K562 (cell line): ENCODE results near the gene AKR1A1. TPM values are rescaled to one million over a fixed set of nuclear protein-coding genes. Genes with fewer than 3 reads are reported as not detected.

Experiments used
- CTCFL ChIP-seq: IDR thresholded peaks from 2 replicates; pipeline ENCODE4 v1.6.1; 2011; ENCODE audit warnings: borderline replicate concordance, low read depth, mild to moderate bottlenecking, moderate library complexity, low read length; ENCODE audit not compliant: insufficient read depth, poor library complexity, severe bottlenecking
- E2F4 ChIP-seq: sonication (generic); formaldehyde crosslinking; IDR thresholded peaks from 2 replicates; pipeline ENCODE4 v1.8.0; 2022; ENCODE audit warnings: mild to moderate bottlenecking, low read depth, missing genetic modification reagents
- ILK ChIP-seq: fragments of 450-650 bp; IDR thresholded peaks from 2 replicates; pipeline ENCODE4 v1.6.1; 2016; ENCODE audit warnings: missing genetic modification characterization, low read depth, mild to moderate bottlenecking, missing compliant biosample characterization, moderate library complexity, borderline replicate concordance
- KHSRP ChIP-seq: fragments of 450-650 bp; IDR thresholded peaks from 2 replicates; pipeline ENCODE4 v1.6.1; 2017
- MEF2A ChIP-seq: IDR thresholded peaks from 2 replicates; pipeline ENCODE4 v1.6.1; 2011; ENCODE audit warnings: low read depth, mild to moderate bottlenecking, low read length, moderate library complexity; ENCODE audit not compliant: control insufficient read depth
- POLR2B ChIP-seq: fragments of 450-650 bp; IDR thresholded peaks from 2 replicates; pipeline ENCODE4 v1.6.1; 2018; ENCODE audit warnings: low read depth; ENCODE audit not compliant: partially characterized antibody
- POU5F1 ChIP-seq: fragments of 150-350 bp; IDR thresholded peaks from 2 replicates; pipeline ENCODE4 v1.6.1; 2014; ENCODE audit warnings: borderline replicate concordance, low read length, low read depth, mild to moderate bottlenecking; ENCODE audit not compliant: partially characterized antibody
- RNF2 ChIP-seq: sonication (generic); IDR thresholded peaks from 2 replicates; pipeline ENCODE4 v1.6.1; 2016
- SIN3A ChIP-seq, 2 experiments: fragments of 150-350 bp in 1 of 2; IDR thresholded peaks; 2 replicates each; pipeline ENCODE4 v1.6.1; 2011 to 2016; ENCODE audit warnings: borderline replicate concordance in 2 of 2, low read depth in 2 of 2, low read length in 2 of 2, mild to moderate bottlenecking in 2 of 2, moderate library complexity in 2 of 2; ENCODE audit not compliant: control insufficient read depth in 1 of 2
- SMARCC2 ChIP-seq: fragments of 450-650 bp; IDR thresholded peaks from 2 replicates; pipeline ENCODE4 v1.6.1; 2017; ENCODE audit warnings: antibody characterized with exemption, moderate library complexity, mild to moderate bottlenecking, low read depth
- TAF1 ChIP-seq: IDR thresholded peaks from 2 replicates; pipeline ENCODE4 v1.6.1; 2011; ENCODE audit warnings: mild to moderate bottlenecking, low read length, moderate library complexity; ENCODE audit not compliant: insufficient read depth, control insufficient read depth, severe bottlenecking; ENCODE audit errors: extremely low read depth
- U2AF2 ChIP-seq: fragments of 200-400 bp; formaldehyde crosslinking; optimal IDR thresholded peaks from 2 replicates; pipeline ENCODE3; 2017; ENCODE audit warnings: low read depth, mild to moderate bottlenecking, low read length
- ZBTB2 ChIP-seq: fragments of 450-650 bp; IDR thresholded peaks from 2 replicates; pipeline ENCODE4 v1.6.1; 2016; ENCODE audit warnings: antibody characterized with exemption
- ZNF124 ChIP-seq: sonication (generic); formaldehyde crosslinking; IDR thresholded peaks from 2 replicates; pipeline ENCODE4 v1.8.1; 2022; ENCODE audit warnings: missing genetic modification reagents
- ZNF24 ChIP-seq: fragments of 450-650 bp; IDR thresholded peaks from 2 replicates; pipeline ENCODE4 v1.6.1; 2016
- ZNF75A ChIP-seq: fragments of 450-650 bp; formaldehyde crosslinking; IDR thresholded peaks from 2 replicates; pipeline ENCODE4 v1.4.0; 2020; ENCODE audit warnings: mild to moderate bottlenecking
- ZNF764 ChIP-seq: fragments of 250-450 bp; sonication (Bioruptor Pico); IDR thresholded peaks from 2 replicates; pipeline ENCODE4 v1.4.0; 2020; ENCODE audit warnings: low read depth, mild to moderate bottlenecking, moderate library complexity
- polyA plus RNA-seq, 8 experiments: library from polyadenylated mRNA; depleted of rRNA in 4 of 8; stranded (reverse) in 5 of 8; unstranded in 3 of 8; fragments of >200 nt; fragmentation: Nextera tagmentation in 2 of 8; fragmentation: Illumina TruSeq in 1 of 8; extraction: Ambion mirVana in 2 of 8; extraction: Trizol in 1 of 8; gene quantifications; 2 replicates each; pipeline versions ENCODE4 v1.2.1 to v1.2.3, GENCODE V29; 2011 to 2014; ENCODE audit warnings: inconsistent platforms in 1 of 8, missing spikeins in 1 of 8
- total RNA-seq, 7 experiments: library from RNA; depleted of rRNA in 6 of 7; stranded (reverse); fragments of >200 nt in 6 of 7; fragmentation: Illumina TruSeq in 2 of 7; extraction: Trizol in 2 of 7; gene quantifications; 2 replicates each; pipeline versions ENCODE4 v1.2.1 to v1.2.3, GENCODE V29; 2011 to 2021; ENCODE audit warnings: low replicate concordance in 1 of 7
- TF ChIP-seq, protein P1 (sequence below): fragments of 250-450 bp; sonication (Bioruptor Pico); IDR thresholded peaks from 2 replicates; pipeline ENCODE4 v1.4.0; 2020; ENCODE audit warnings: mild to moderate bottlenecking, moderate library complexity, borderline replicate concordance

AKR1A1 gene
- total and polyA plus RNA-seq, 9 of the 15 experiments (the other 6 are each of a cell fraction or from before 2014, with no cell fraction given): 68.6 to 211 (median 132) TPM

DNA sequence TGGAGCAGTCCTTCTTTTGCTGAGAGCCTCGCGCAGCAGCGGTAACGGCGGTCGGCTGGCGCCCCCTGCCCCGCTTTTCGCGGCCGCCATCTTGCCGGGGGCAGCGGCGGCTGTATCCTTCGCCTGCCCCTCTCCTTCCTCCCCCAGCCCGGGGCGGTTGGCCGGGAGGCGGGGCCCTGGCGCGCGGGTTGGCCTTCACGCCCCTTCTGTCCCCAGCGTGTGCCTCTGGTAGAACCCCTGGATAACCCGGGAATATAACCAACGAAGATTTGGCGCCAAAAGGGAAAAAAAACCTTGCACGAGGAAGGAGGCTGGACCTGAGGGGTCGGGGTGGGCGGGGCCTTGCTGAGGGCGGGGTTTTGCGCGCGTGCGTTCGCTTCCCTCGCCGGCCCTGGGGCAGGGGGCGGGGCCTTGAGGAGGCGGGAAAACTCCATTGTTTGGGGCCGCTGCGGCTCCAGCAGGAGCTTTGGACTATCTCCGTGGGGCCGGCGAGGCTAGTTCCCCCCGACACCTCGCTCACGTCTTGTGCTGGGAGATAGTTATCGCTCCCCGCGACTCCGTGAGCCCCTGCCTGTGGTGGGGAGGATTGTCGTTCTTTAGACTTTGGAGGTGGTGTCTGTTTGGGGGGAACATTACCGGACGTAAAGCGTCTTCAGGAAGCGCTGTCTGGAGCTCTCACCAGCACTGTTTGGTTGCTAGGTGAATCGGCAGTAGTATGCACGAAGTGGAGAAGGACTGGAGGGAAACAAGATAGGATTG is 33.9 kb downstream of the AKR1A1 start (continued):
- TF ChIP-seq, protein P1, sequence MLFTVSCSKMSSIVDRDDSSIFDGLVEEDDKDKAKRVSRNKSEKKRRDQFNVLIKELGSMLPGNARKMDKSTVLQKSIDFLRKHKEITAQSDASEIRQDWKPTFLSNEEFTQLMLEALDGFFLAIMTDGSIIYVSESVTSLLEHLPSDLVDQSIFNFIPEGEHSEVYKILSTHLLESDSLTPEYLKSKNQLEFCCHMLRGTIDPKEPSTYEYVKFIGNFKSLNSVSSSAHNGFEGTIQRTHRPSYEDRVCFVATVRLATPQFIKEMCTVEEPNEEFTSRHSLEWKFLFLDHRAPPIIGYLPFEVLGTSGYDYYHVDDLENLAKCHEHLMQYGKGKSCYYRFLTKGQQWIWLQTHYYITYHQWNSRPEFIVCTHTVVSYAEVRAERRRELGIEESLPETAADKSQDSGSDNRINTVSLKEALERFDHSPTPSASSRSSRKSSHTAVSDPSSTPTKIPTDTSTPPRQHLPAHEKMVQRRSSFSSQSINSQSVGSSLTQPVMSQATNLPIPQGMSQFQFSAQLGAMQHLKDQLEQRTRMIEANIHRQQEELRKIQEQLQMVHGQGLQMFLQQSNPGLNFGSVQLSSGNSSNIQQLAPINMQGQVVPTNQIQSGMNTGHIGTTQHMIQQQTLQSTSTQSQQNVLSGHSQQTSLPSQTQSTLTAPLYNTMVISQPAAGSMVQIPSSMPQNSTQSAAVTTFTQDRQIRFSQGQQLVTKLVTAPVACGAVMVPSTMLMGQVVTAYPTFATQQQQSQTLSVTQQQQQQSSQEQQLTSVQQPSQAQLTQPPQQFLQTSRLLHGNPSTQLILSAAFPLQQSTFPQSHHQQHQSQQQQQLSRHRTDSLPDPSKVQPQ: no peak
- TF ChIP-seq ZNF24: no peak; the same call in 1 of the 2 replicates
- no peak for TF ChIP-seq ZNF764 (CRISPR knock-in tag)
- TF ChIP-seq TAF1: no peak
- no peak for TF ChIP-seq POU5F1
- TF ChIP-seq MEF2A: no peak
- no peak for TF ChIP-seq ZNF124 (CRISPR knock-in tag)
- no peak for TF ChIP-seq U2AF2
- TF ChIP-seq RNF2: peak; percentile 49
- peak; percentile 63 to 91; a peak in 2 of 4 replicates for TF ChIP-seq SIN3A (IDR thresholded peaks at IDR 0.05; ENCODE audit: borderline replicate concordance in 2 of 2, control insufficient read depth in 1 of 2, low read depth in 2 of 2, low read length in 2 of 2)
- no peak for TF ChIP-seq ILK (tag)
- TF ChIP-seq ZNF75A (CRISPR knock-in tag): no peak
- peak; percentile 25 for TF ChIP-seq POLR2B
- TF ChIP-seq KHSRP: no peak
- no peak for TF ChIP-seq CTCFL
- no peak for TF ChIP-seq ZBTB2
- TF ChIP-seq E2F4 (CRISPR knock-in tag): peak; percentile 89
- no peak; the same call in 1 of the 2 replicates for TF ChIP-seq SMARCC2
